Measurements from ENCODE around the gene VPS11.
"Not testable (repeated sequence)": the region's sequence is repeated elsewhere in the genome, so short reads cannot be mapped to it uniquely, and the experiment has no call there.

DNA sequence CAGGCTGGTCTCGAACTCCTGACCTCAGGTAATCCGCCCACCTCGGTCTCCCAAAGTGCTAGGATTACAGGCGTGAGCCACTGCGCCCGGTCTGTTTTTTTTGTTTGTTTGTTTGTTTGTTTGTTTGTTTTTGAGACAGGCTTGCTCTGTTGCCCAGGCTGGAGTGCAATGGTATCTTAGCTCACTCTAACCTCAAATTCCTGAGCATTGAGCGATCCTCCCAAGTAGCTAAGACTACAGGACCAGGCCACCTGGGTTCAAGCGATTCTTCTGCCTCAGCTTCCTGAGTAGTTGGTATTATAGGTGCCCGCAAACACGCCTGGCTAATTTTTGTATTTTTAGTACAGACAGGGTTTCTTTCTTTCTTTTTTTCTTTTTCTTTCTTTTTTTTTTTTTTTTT lies 34.2 kb upstream of the VPS11 start:
- not testable (repeated sequence) for TF ChIP-seq EZH2 (IDR thresholded peaks at IDR 0.05; ENCODE audit: insufficient read depth, poor library complexity, severe bottlenecking); EZH2phosphoT487 (IDR thresholded peaks at IDR 0.05; ENCODE audit: insufficient read depth, low read depth)
